B cell (primary cell): Measurements from ENCODE around the gene TOMM6. TPM values are rescaled to one million over a fixed set of nuclear protein-coding genes. Genes with fewer than 3 reads are reported as not detected.

Source experiments
- ATAC-seq: fragments of 200-7000 bp; cut with Tn5 transposase; one replicate; pipeline ENCODE4 v1.10.0; 2021; ENCODE audit warnings: low read depth, mild to moderate bottlenecking, moderate number of reproducible peaks, moderate library complexity
- CTCF ChIA-PET: fragments of 350-600 bp; sonication (Branson Sonifier 250); formaldehyde crosslinking; loops from one replicate; lab custom pipeline; 2021; ENCODE audit warnings: antibody characterized with exemption, inconsistent platforms; lab: Charles Lee
- POLR2A ChIA-PET: fragments of 350-600 bp; sonication (Branson Sonifier 250); formaldehyde crosslinking; loops from one replicate; lab custom pipeline; 2021; ENCODE audit warnings: antibody characterized with exemption; lab: Charles Lee
- DNase-seq: peaks from one replicate; pipeline ENCODE4 v3.0.0; 2013
- H2AFZ ChIP-seq: 2 replicates; pipeline ENCODE4 v1.6.1; 2012; ENCODE audit warnings: mild to moderate bottlenecking, low read depth, low read length; ENCODE audit not compliant: insufficient read depth, poor library complexity, severe bottlenecking
- H3K27ac ChIP-seq, 2 donors: 1 replicate in 1 of 2; 2 replicates in 1 of 2; pipeline ENCODE4 v1.5.1; 2012 to 2013; ENCODE audit warnings: low read length in 2 of 2, mild to moderate bottlenecking in 2 of 2, moderate library complexity in 1 of 2
- H3K27me3 ChIP-seq, 4 experiments: fragments of 200-600 bp in 1 of 4; sonication (generic) in 1 of 4; replicated peaks in 1 of 4; 1 replicate in 2 of 4; 2 replicates in 2 of 4; pipeline versions ENCODE4 v1.6.1 to v1.7.0; 2013 to 2016; ENCODE audit warnings: low read length in 3 of 4, mild to moderate bottlenecking in 2 of 4, mixed read lengths in 1 of 4, moderate library complexity in 1 of 4; ENCODE audit not compliant: insufficient read depth in 4 of 4, control insufficient read depth in 3 of 4; ENCODE audit errors: control extremely low read depth in 1 of 4
- H3K36me3 ChIP-seq, 2 experiments: replicated peaks in 1 of 2; 1 replicate in 1 of 2; 2 replicates in 1 of 2; pipeline versions ENCODE4 v1.6.1 to v1.7.1; 2013; ENCODE audit warnings: low read length in 1 of 2; ENCODE audit not compliant: insufficient read depth in 2 of 2, control insufficient read depth in 1 of 2; ENCODE audit errors: control extremely low read depth in 1 of 2, extremely low read depth in 1 of 2
- H3K4me1 ChIP-seq, 2 donors: fragments of 200-600 bp in 1 of 2; sonication (generic) in 1 of 2; 1 replicate in 1 of 2; 2 replicates in 1 of 2; pipeline versions ENCODE4 v1.5.1 to v1.6.1; 2013 to 2017; ENCODE audit warnings: low read length in 2 of 2; ENCODE audit not compliant: control insufficient read depth in 2 of 2, insufficient read depth in 2 of 2
- H3K4me2 ChIP-seq: replicated peaks from 2 replicates; pipeline ENCODE3; 2012; ENCODE audit warnings: mild to moderate bottlenecking, low read depth, low read length; ENCODE audit not compliant: poor library complexity, severe bottlenecking
- H3K4me3 ChIP-seq, 5 experiments: fragments of 200-600 bp in 1 of 5; sonication (generic) in 1 of 5; 1 replicate in 3 of 5; 2 replicates in 2 of 5; pipeline versions ENCODE4 v1.5.1 to v1.7.0; 2011 to 2016; ENCODE audit warnings: low read length in 4 of 5, mild to moderate bottlenecking in 4 of 5, low read depth in 2 of 5, control low read depth in 1 of 5, moderate library complexity in 1 of 5; ENCODE audit not compliant: insufficient read depth in 1 of 5; ENCODE audit errors: control extremely low read depth in 1 of 5, extremely low read depth in 1 of 5
- H3K79me2 ChIP-seq: fragments of 200-600 bp; sonication (generic); one replicate; pipeline ENCODE4 v1.6.0; 2016; ENCODE audit warnings: low read length; ENCODE audit not compliant: control insufficient read depth, insufficient read depth
- H3K9ac ChIP-seq: fragments of 200-600 bp; sonication (generic); 2 replicates; pipeline ENCODE4 v1.6.1; 2017; ENCODE audit warnings: mild to moderate bottlenecking, low read length, moderate library complexity
- H3K9me3 ChIP-seq, 3 donors: one replicate each; pipeline versions ENCODE4 v1.6.1 to v1.7.1; 2013; ENCODE audit warnings: low read length in 2 of 3; ENCODE audit not compliant: control insufficient read depth in 2 of 3, insufficient read depth in 1 of 3; ENCODE audit errors: control extremely low read depth in 1 of 3
- H4K20me1 ChIP-seq: 2 replicates; pipeline ENCODE4 v1.6.0; 2012; ENCODE audit warnings: mild to moderate bottlenecking, low read length; ENCODE audit not compliant: insufficient read depth, control insufficient read depth, poor library complexity, severe bottlenecking
- H3K27ac Mint-ChIP-seq: one replicate; pipeline ENCODE4 v1.8.0; 2021; ENCODE audit warnings: mixed read lengths
- H3K27me3 Mint-ChIP-seq: one replicate; pipeline ENCODE4 v1.8.0; 2021; ENCODE audit warnings: mixed read lengths
- H3K4me1 Mint-ChIP-seq: one replicate; pipeline ENCODE4 v1.8.0; 2021; ENCODE audit warnings: mixed read lengths
- H3K4me3 Mint-ChIP-seq: one replicate; pipeline ENCODE4 v1.8.0; 2021; ENCODE audit warnings: mixed read lengths
- H3K9me3 Mint-ChIP-seq: one replicate; pipeline ENCODE4 v1.8.0; 2022; ENCODE audit warnings: mixed read lengths; ENCODE audit not compliant: insufficient read depth
- CTCF ChIP-seq: fragments of 200-600 bp; IDR thresholded peaks from one replicate; pipeline ENCODE4 v1.8.0; 2022; ENCODE audit warnings: antibody characterized with exemption, mild to moderate bottlenecking
- EZH2 ChIP-seq: IDR thresholded peaks from 2 replicates; pipeline ENCODE4 v1.6.1; 2012; ENCODE audit warnings: borderline replicate concordance, low read depth, mild to moderate bottlenecking, moderate library complexity, low read length; ENCODE audit not compliant: insufficient read depth, poor library complexity, severe bottlenecking
- WGBS: methylation state at CpG from one replicate; pipeline ENCODE4 v1.1.5; 2013; ENCODE audit warnings: missing lambda C conversion rate; ENCODE audit not compliant: insufficient coverage; 5-methylcytosine and 5-hydroxymethylcytosine counted together
- intact Hi-C: fragments of 100-400 bp; cut with micrococcal nuclease; formaldehyde crosslinking; loops from one replicate; pipeline ENCODE4 v1.10.0; 2022
- polyA plus RNA-seq: library from polyadenylated mRNA; depleted of rRNA; stranded (reverse); fragments of >200 nt; gene quantifications from 2 replicates; pipeline ENCODE4 v1.2.3, GENCODE V29; 2012
- total RNA-seq, 2 donors: library from RNA; stranded (reverse); fragments of 120-200 nt in 1 of 2; gene quantifications; 1 replicate in 1 of 2; 2 replicates in 1 of 2; pipeline versions ENCODE4 v1.2.3 to v1.2.4, GENCODE V29; 2013 to 2022

Gene TOMM6
- total and polyA plus RNA-seq, 2 donors (not counting 1 experiment from before 2014, with no cell fraction given) = 117 to 239 TPM

- no peaks in the 10 kb centered on the region for H3K36me3 ChIP-seq
- Mint-ChIP-seq H3K27me3 (peaks cover 3% of the 10 kb centered on the region), H3K27ac (no peak overlapping the region), H3K4me1 (no peaks in the 10 kb centered on the region), H3K9me3 (no peaks in the 10 kb centered on the region), H3K4me3 (no peak overlapping the region)
- 88% methylated on average over 4 of the region's 8 CpGs for whole genome bisulfite sequencing
- ChIA-PET CTCF (no interaction called here), POLR2A (no interaction called here)
- H3K9ac ChIP-seq = no peak overlapping the region
- H4K20me1 ChIP-seq = no peaks in the 10 kb centered on the region
- no peak for DNase-seq
- H3K79me2 ChIP-seq = no peaks in the 10 kb centered on the region
- no peak overlapping the region for H3K27ac ChIP-seq
- no peak overlapping the region for H3K4me3 ChIP-seq
- H3K9me3 ChIP-seq = no peaks in the 10 kb centered on the region
- H2AFZ ChIP-seq = no peak overlapping the region
- H3K4me2 ChIP-seq = no peak overlapping the region
- H3K4me1 ChIP-seq = no peaks in the 10 kb centered on the region
- ATAC-seq = no peak
- no peaks in the 10 kb centered on the region for H3K27me3 ChIP-seq
- intact Hi-C loops = no loop called here
- no peak for TF ChIP-seq EZH2
- TF ChIP-seq CTCF = no peak
Observed at GRCh38 chr6:41757931-41758640, 29.4 kb upstream of the TOMM6 start.

- Histone ChIP-seq H3K9ac (no peak overlapping the region), H3K36me3 (no peaks in the 10 kb centered on the region), H3K27ac (no peak overlapping the region), H2AFZ (no peak overlapping the region), H3K27me3 (peaks cover 0 to 3% (median 0%) of the 10 kb centered on the region in 4 experiments), H3K4me1 (no peaks in the 10 kb centered on the region), H3K4me3 (no peak overlapping the region), H3K4me2 (no peak overlapping the region), H3K9me3 (no peaks in the 10 kb centered on the region), H4K20me1 (no peaks in the 10 kb centered on the region), H3K79me2 (no peaks in the 10 kb centered on the region)
- TF ChIP-seq EZH2 (no peak), CTCF (no peak)
- intact Hi-C loops = no loop called here
- ChIA-PET CTCF (interaction anchor here (0.7 kb wide), 1 partner anchor 74 kb away, joined by 4 read pairs; no protein-coding TSS in a partner anchor), POLR2A (no interaction called here)
- H3K4me3 Mint-ChIP-seq = no peak overlapping the region
- 95% methylated on average over 3 of the region's 6 CpGs for WGBS
- ATAC-seq (no peak), DNase-seq (no peak)
- no peaks in the 10 kb centered on the region for H3K9me3 Mint-ChIP-seq
- no peak overlapping the region for H3K27ac Mint-ChIP-seq
- no peaks in the 10 kb centered on the region for H3K4me1 Mint-ChIP-seq
- peaks cover 3% of the 10 kb centered on the region for H3K27me3 Mint-ChIP-seq
Observed at GRCh38 chr6:41758641-41759035, 28.9 kb upstream of the TOMM6 start.
